Stimulated activated CD4-positive, alpha-beta T cell treated with anti-CD3 and anti-CD28 coated beads, Interleukin-1b, Interleukin-23, amount 100 ng/mL, for 48 hours (primary cell): ENCODE measurements around the gene KDM3B.
"Not testable (repeated sequence)": the region's sequence is repeated elsewhere in the genome, so short reads cannot be mapped to it uniquely, and the experiment has no call there.

ENCODE experiments used
- DNase-seq: peaks from one replicate; pipeline ENCODE4 v3.0.0-alpha.2; 2020

Gene KDM3B

DNA sequence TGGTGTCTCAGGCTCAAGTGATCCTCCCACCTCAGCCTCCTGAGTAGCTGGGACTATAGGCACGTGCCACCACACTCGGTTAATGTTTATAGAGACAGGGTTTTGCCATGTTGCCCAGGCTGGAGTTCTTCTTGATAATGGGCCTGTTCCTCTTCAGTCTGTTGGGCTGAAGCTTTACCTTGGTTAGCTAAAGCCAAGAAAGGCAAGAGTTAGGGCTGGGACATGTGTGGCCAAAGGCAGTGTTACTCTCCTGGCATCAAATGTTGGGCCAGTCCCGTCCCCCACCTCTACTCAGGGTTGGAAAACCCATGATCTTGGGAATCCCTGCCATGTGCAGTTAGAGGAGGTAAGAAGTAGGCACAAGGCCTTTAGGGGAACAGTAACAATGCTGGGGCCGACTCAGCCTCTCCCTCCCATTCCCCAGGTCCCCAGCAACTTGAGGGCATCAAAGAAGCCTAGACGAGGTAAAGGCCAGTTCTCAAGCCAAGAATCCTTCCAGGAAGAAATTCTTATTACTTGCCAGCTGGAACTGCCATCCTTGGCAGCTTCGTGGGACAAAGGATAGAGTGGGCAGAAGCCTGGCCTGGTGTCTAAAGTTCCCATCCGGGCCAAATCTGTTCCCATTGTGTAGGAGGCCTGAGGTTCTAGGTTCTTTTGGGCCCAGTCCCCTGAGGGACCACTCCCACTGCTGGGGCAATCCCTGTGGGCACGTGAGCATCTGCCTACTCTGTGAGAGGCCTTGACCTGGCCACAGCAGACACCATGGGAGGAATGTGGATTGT, 117.2 kb downstream of the KDM3B start:
- DNase-seq, result no peak

DNA sequence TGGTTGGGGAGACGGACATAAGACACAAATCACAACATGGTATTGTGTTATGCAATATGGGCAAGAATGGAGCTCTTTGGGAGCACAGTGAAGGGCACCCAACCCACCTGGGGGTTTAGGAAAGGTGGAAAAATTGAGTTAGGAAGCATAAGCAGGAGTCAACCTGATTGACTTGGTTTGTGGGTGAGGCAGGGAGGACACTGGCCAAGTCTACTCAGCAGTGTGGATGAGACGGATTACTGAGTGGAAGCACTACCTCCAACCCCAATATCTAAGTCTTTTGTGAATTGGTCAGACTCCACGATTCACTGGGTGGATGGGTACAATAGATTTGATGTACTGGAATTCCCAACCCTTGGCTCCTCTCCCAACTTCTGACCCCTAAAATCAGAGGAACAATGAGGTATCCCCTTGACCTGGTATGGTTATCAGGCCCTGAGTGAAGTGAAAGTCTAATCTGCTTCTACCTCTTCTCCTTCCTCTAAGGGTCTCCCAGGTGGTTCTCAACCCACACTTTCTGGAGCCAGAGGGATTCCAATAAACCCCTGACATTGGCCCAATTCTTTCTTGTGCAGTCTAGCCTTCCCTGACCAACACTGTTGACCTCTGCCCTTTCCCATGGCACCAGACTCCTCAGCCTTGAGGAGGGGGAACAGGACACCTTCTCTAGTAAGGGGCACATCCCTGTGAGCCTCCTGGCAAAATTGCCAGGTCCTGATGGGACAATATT, 118.0 kb downstream of the KDM3B start:
- DNase-seq, result no peak

GRCh38 chr5:138471052-138471361, 118.5 kb downstream of the KDM3B start:
- no peak for DNase-seq

- no peak for DNase-seq
Measured at GRCh38 chr5:138472353-138472752, 119.9 kb downstream of the KDM3B start.

DNA sequence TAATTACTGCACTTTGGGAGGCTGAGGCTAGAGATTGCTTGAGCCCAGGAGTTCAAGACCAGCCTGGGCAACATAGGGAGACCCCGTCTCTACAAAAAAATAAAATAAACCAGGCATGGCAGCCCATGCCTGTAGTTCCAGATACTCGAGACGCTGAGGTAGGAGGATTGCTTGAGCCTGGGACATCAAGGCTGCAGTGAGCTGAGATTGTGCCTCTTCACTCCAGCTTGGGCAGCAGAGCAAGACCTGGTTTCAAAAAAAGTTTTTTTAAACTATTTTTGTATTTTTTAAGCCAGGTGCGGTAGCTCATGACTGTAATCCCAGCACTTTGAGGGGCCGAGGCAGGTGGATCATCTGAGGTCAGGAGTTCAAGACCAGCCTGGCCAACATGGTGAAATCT, 120.7 kb downstream of the KDM3B start:
- not testable (repeated sequence) for DNase-seq

GRCh38 chr5:138476918-138477317, 124.4 kb downstream of the KDM3B start:
- no peak for DNase-seq

DNA sequence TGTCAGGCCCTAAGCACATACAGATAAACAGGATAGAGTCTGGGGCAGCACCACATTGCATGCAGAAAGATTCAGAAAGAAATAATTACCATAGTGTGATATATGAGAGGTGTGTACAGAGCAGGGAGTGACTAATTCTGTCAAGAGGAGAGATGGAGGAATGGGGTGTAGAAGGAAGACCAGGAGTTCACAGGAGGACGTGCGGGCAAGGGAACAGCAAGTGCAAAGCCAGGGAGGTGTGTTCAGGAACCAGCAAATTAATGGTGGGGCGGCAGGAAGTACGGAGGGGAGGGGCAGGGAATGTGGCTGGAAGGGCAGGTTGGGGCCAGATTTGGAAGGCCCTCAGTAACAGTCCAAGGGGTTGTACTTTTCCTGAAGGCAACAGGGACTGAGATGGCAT, 130.2 kb downstream of the KDM3B start:
- no peak for DNase-seq
